ENCODE measurements around the gene GIMAP2. TPM values are rescaled to one million over a fixed set of nuclear protein-coding genes. Genes with fewer than 3 reads are reported as not detected.

GIMAP2 gene
- total and polyA plus RNA-seq, 2 of the 4 experiments (the other 2 are of a cell fraction) = under 0.01 TPM; not detected in 1

- no peak overlapping the region for H3K4me3 ChIP-seq (ENCODE audit: insufficient read depth, low read depth, low read length)
- H2BK120ac ChIP-seq (ENCODE audit: low read depth, low read length) = no peak overlapping the region
- H2BK15ac ChIP-seq (ENCODE audit: low read depth, low read length) = no peak overlapping the region
- no peak overlapping the region for H2BK20ac ChIP-seq (ENCODE audit: low read depth, low read length)
- H4K91ac ChIP-seq (ENCODE audit: insufficient read depth, low read depth, low read length) = no peak overlapping the region
- H3K4me1 ChIP-seq (ENCODE audit: control insufficient read depth, insufficient read depth, low read length) = no peaks in the 10 kb centered on the region
- ATAC-seq (ENCODE audit: low read depth) (no peak), DNase-seq (no peak)
- H3K9me3 ChIP-seq (ENCODE audit: control insufficient read depth, insufficient read depth, low read length) = no peaks in the 10 kb centered on the region
- H3K27ac ChIP-seq (ENCODE audit: insufficient read depth, low read length) = no peak overlapping the region
- no peak overlapping the region for H3K4me2 ChIP-seq (ENCODE audit: low read depth, low read length)
- H2AK9ac ChIP-seq (replicated peaks; ENCODE audit: low read depth, low read length, poor library complexity) = no peak overlapping the region
- H2AFZ ChIP-seq (replicated peaks; ENCODE audit: low read length, poor library complexity) = no peak overlapping the region
- dilution Hi-C loops (cut with HindIII; ENCODE audit: low sequenced_read_pairs, unreplicated experiment) = no loop called here
- TF ChIP-seq RFX5 (IDR thresholded peaks at IDR 0.05; ENCODE audit: low read depth, low read length) = no peak
- no peak for TF ChIP-seq RAD21 (IDR thresholded peaks at IDR 0.05; ENCODE audit: low read length)
- no peak for TF ChIP-seq MXI1 (IDR thresholded peaks at IDR 0.05; ENCODE audit: borderline replicate concordance, low read depth, low read length)
- no peak for TF ChIP-seq MAZ (IDR thresholded peaks at IDR 0.05; ENCODE audit: borderline replicate concordance, low read depth, low read length)
- TF ChIP-seq NFE2L2 (IDR thresholded peaks at IDR 0.05; ENCODE audit: low read depth, low read length) = no peak
- no peak for TF ChIP-seq ELK1 (IDR thresholded peaks at IDR 0.05; ENCODE audit: borderline replicate concordance, low read depth, low read length)
- TF ChIP-seq RCOR1 (IDR thresholded peaks at IDR 0.05; ENCODE audit: insufficient replicate concordance, low read length) = no peak
- TF ChIP-seq USF2 (IDR thresholded peaks at IDR 0.05; ENCODE audit: low read depth, low read length) = no peak
- no peak for TF ChIP-seq BHLHE40 (IDR thresholded peaks at IDR 0.05; ENCODE audit: low read depth, low read length)
- TF ChIP-seq CHD1 (IDR thresholded peaks at IDR 0.05; ENCODE audit: low read depth, low read length) = no peak
- TF ChIP-seq POLR2A (IDR thresholded peaks at IDR 0.05; ENCODE audit: low read depth, low read length) = no peak
- TF ChIP-seq CEBPB (IDR thresholded peaks at IDR 0.05; ENCODE audit: low read depth, low read length) = no peak
- no peak for TF ChIP-seq MAFK (IDR thresholded peaks at IDR 0.05; ENCODE audit: low read depth, low read length)
- BruUV-seq (replicated peaks) = no TSS peak
- 17% methylated on average over 3 of the region's 12 CpGs; no CpG with 5 or more reads in 1 of the 2 experiments for WGBS, 2 experiments (ENCODE audit: extremely low coverage in 2 of 2, insufficient read length in 1 of 2)
- no peak overlapping the region for H2BK5ac ChIP-seq (ENCODE audit: low read depth, low read length, poor library complexity, severe bottlenecking)
- ChIA-PET POLR2A (ENCODE audit: unreplicated experiment) (no interaction called here), CTCF (no interaction called here)
- H3K18ac ChIP-seq (ENCODE audit: low read depth, low read length) = no peak overlapping the region
- H3K79me1 ChIP-seq (ENCODE audit: low read depth in 1 of 2, low read length in 2 of 2) = no peaks in the 10 kb centered on the region
- no peaks in the 10 kb centered on the region for H3K27me3 ChIP-seq (ENCODE audit: control insufficient read depth, insufficient read depth, low read length)
- H3K9ac ChIP-seq (ENCODE audit: low read depth, low read length) = no peak overlapping the region
- no peak overlapping the region for H4K8ac ChIP-seq (ENCODE audit: low read depth in 2 of 2, low read length in 2 of 2)
- no peaks in the 10 kb centered on the region for H4K20me1 ChIP-seq (ENCODE audit: insufficient read depth, low read length)
- H3K36me3 ChIP-seq (ENCODE audit: control insufficient read depth, insufficient read depth, low read length) = no peaks in the 10 kb centered on the region
- intact Hi-C loops (cut with micrococcal nuclease) = no loop called here
- no peak overlapping the region for H3K56ac ChIP-seq (ENCODE audit: extremely low read depth, insufficient read depth, low read length)
- H4K5ac ChIP-seq (ENCODE audit: low read depth, low read length) = no peak overlapping the region
- in situ Hi-C loops (cut with MboI; ENCODE audit: low sequenced_read_pairs) = no loop called here
- no peak overlapping the region for H3K14ac ChIP-seq (replicated peaks; ENCODE audit: low read depth, low read length)
- H3K9me1 ChIP-seq (ENCODE audit: insufficient read depth, low read length) = no peaks in the 10 kb centered on the region
- H3K4ac ChIP-seq (ENCODE audit: low read depth, low read length) = no peak overlapping the region
- H3K23ac ChIP-seq (ENCODE audit: low read depth, low read length) = no peak overlapping the region
- H2AK5ac ChIP-seq (ENCODE audit: low read depth, low read length) = no peak overlapping the region
Measured at GRCh38 chr7:150722431-150722931, 37.0 kb downstream of the GIMAP2 start.
